Lower leg skin (tissue), 4 donors: ENCODE data around the gene RAB14. TPM values are rescaled to one million over a fixed set of nuclear protein-coding genes. Genes with fewer than 3 reads are reported as not detected.
A peak's percentile ranks its signal among the peaks of the same experiment; 100 is the strongest.

Source experiments
- DNase-seq, 2 donors: peaks; one replicate each; pipeline ENCODE4 v3.0.0-alpha.2; 2019; ENCODE audit warnings: low spot score in 2 of 2
- H3K4me3 ChIP-seq: fragments of 200-600 bp; sonication (generic); 2 replicates; pipeline ENCODE4 v1.5.1; 2017; ENCODE audit warnings: mild to moderate bottlenecking, low read depth; ENCODE audit not compliant: poor library complexity, severe bottlenecking
- POLR2A ChIP-seq, 2 donors: fragments of 450-650 bp; IDR thresholded peaks; one replicate each; pipeline ENCODE4 v1.6.1; 2016 to 2017; ENCODE audit warnings: antibody characterized with exemption in 2 of 2, mild to moderate bottlenecking in 1 of 2, moderate library complexity in 1 of 2
- WGBS, 2 donors: methylation state at CpG; one replicate each; pipeline ENCODE4 v1.1.5; 2018; 5-methylcytosine and 5-hydroxymethylcytosine counted together
- intact Hi-C: fragments of 100-400 bp; cut with DNase I; formaldehyde crosslinking; loops from one replicate; pipeline ENCODE4 v1.15.0; 2023; ENCODE audit warnings: low total_unique reads
- total RNA-seq, 4 donors: library from RNA; depleted of rRNA; stranded (reverse); fragments of >200 nt; gene quantifications; one replicate each; pipeline ENCODE4 v1.1.0, GENCODE V29; 2016
- TF ChIP-seq, protein P1 (sequence below), 3 donors: fragments of 450-650 bp; IDR thresholded peaks; one replicate each; pipeline ENCODE4 v1.5.1; 2016; ENCODE audit warnings: antibody characterized with exemption in 3 of 3, mild to moderate bottlenecking in 3 of 3, moderate library complexity in 2 of 3

The RAB14 gene
- total RNA-seq, 4 donors from 2014 or later, result 43.9 to 50.8 (median 49.6) TPM

DNA sequence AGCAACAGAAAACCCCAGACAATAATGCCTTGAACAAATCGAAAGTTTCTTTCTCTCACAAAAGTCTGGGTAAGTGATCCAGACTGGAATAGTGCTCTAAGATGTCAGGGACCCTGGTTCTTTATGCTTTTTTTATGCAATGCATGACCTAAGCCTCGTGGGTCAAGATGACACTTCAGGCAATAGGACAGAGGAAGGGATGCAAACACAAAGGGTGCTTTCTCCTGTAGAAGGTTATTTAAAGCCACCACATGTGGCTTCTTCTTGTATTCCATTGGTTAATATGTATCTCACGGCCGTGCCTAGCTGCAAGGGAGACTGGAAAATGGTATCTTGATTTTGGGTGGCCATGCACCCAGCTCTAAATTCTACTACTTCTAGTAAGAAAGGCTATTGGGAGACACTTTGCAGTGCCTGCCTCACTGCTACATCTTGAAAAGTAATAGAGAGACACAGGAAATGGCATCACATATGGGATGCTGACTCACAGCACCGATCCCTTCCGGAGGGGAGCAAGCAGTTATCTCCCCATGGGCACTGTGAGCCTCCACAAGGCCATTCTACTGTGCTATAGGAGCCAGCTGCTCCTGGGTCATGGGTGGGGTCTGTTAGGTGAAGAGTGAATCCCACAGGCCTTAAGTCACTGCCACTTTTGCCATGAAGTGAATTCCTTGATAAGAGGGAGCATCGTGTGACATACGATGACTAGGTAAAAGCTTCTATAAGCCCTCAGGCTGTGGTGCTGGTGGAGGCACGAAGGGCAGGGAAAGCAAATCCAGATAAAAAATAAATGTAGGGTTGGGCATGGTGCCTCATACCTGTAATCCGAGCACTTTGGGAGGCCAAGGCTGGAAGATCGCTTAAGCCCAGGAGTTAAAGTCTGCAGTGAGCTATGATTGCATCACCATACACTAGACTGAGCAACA, 32.5 kb upstream of the RAB14 start:
- intact Hi-C loops, result no loop called here
- WGBS, 2 donors, result 82 to 86% methylated on average over 11 of the region's 11 CpGs
- peak in 1 of 2 donors; percentile 50 for DNase-seq
- no peak overlapping the region for H3K4me3 ChIP-seq
- no peak for TF ChIP-seq POLR2A (IDR thresholded peaks at IDR 0.05)
- TF ChIP-seq, protein P1, sequence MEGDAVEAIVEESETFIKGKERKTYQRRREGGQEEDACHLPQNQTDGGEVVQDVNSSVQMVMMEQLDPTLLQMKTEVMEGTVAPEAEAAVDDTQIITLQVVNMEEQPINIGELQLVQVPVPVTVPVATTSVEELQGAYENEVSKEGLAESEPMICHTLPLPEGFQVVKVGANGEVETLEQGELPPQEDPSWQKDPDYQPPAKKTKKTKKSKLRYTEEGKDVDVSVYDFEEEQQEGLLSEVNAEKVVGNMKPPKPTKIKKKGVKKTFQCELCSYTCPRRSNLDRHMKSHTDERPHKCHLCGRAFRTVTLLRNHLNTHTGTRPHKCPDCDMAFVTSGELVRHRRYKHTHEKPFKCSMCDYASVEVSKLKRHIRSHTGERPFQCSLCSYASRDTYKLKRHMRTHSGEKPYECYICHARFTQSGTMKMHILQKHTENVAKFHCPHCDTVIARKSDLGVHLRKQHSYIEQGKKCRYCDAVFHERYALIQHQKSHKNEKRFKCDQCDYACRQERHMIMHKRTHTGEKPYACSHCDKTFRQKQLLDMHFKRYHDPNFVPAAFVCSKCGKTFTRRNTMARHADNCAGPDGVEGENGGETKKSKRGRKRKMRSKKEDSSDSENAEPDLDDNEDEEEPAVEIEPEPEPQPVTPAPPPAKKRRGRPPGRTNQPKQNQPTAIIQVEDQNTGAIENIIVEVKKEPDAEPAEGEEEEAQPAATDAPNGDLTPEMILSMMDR (IDR thresholded peaks at IDR 0.05), result no peak

DNA sequence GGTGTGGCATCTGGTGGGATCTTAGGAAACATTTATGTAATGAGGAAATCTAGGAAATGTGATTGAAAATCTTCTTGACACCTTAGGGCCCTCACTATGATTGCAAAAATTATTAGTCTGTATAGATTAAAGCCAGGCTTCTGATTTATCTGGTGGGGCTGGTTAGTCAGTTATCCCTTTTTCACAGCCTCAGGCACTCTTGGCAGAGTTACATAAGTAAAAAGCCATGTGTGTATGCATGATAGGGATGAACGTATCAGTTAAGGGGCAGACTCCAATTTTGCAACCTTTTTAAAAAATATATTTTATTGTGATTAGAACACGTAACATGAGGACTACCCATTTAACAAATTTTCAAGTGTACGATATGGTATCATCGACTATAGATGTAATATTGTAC, 30.6 kb upstream of the RAB14 start:
- TF ChIP-seq POLR2A (IDR thresholded peaks at IDR 0.05), result no peak
- TF ChIP-seq, protein P1 (IDR thresholded peaks at IDR 0.05), result no peak
- no peak overlapping the region for H3K4me3 ChIP-seq
- 93% methylated on average over 4 of the region's 4 CpGs for WGBS, 2 donors
- intact Hi-C loops, result no loop called here
- no peak for DNase-seq

DNA sequence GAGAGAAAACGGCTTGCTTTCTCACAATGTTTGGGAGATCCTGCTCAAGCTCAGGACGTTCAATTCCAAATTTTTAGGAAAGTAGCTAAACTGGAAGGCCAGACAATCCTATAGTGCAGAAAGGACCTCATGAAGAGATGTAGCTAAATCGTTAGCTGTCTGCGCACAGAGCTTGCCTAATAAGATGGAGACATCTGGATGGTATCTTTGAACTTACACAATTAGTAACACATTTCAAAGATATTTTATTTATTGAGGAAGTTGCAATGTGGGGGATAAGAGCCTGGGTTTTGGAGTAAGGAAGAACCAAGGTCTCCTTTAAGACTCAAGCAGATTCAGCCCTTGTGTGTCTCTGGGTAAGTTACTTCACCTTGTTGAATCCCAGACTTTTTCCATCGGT, 28.6 kb upstream of the RAB14 start:
- WGBS, 2 donors, result 76 to 85% methylated on average over 5 of the region's 5 CpGs
- intact Hi-C loops, result no loop called here
- DNase-seq, result no peak
- H3K4me3 ChIP-seq, result no peak overlapping the region
- TF ChIP-seq, protein P1 (IDR thresholded peaks at IDR 0.05), result no peak
- TF ChIP-seq POLR2A (IDR thresholded peaks at IDR 0.05), result no peak

DNA sequence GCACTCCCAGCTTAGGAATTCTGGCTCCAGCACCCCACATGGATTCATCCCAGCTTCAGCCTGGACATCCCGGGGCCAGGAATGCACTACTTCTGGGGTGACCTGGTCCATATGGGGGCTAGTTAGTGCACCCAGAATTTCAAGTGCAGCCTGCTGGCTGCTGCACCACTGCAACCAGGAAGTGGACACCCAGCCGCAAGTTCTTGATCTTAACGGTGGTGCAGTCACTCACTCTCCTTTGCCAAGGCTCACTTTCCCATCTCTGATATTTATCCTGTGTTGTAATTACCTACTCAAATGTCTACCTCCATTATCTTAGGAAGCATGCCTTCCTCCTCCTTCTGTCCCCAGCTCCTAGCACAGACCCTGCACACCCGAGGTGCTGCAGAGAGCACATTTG, 26.2 kb upstream of the RAB14 start:
- 73 to 82% methylated on average over 4 of the region's 4 CpGs for WGBS, 2 donors
- H3K4me3 ChIP-seq, result no peak overlapping the region
- intact Hi-C loops, result no loop called here
- no peak for TF ChIP-seq POLR2A (IDR thresholded peaks at IDR 0.05)
- TF ChIP-seq, protein P1 (IDR thresholded peaks at IDR 0.05), result no peak
- DNase-seq, result no peak

DNA sequence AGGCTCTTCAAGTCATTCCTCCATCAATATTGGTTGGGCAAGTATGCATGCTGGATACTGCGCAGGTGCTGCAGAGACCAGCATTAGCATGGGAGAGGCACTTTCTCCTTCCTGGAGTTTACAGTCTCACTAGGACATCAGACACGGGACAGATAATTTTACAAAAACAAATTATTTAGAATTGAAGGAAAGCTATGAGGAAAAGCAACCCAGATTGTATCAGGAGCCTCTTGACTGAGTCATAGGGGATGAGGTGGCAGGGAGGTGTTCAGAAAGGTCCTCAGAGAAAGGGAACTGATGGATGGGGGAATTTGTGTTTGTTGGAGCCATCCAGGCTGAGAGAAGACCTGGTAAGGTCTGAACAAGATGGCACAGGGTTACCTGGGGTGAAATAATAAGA, 24.5 kb upstream of the RAB14 start:
- no peak for TF ChIP-seq POLR2A (IDR thresholded peaks at IDR 0.05)
- 76 to 91% methylated on average over 2 of the region's 2 CpGs for WGBS, 2 donors
- intact Hi-C loops, result no loop called here
- no peak for DNase-seq
- no peak overlapping the region for H3K4me3 ChIP-seq

DNA sequence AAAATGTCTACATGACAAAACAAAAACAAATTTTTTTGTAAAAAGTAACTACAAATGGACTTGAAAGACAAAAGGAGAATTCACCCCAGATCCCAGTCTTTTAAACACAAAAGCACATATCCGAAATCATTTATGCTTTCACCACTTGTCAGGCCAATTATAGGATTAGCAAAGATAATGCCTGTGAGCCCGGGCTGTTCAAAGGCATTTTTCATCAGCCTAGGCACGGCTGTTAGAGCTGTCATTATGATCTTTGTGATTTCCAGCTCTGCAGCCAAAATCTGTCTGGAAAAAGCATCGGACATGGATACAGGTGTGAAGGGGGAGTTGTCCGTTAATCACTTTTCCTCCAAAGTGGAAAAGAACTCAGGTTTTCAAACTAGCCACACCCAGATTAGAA, 23.6 kb upstream of the RAB14 start:
- H3K4me3 ChIP-seq, result no peak overlapping the region
- 71 to 86% methylated on average over 5 of the region's 5 CpGs for WGBS, 2 donors
- intact Hi-C loops, result no loop called here
- no peak for TF ChIP-seq POLR2A (IDR thresholded peaks at IDR 0.05)
- TF ChIP-seq, protein P1 (IDR thresholded peaks at IDR 0.05), result no peak
- DNase-seq, result no peak
